Measurements from ENCODE around the gene TNFSF12. TPM values are rescaled to one million over a fixed set of nuclear protein-coding genes. Genes with fewer than 3 reads are reported as not detected.

TNFSF12 gene
- total RNA-seq, 2 experiments from 2014 or later, result 10.9 to 13.7 TPM

DNA sequence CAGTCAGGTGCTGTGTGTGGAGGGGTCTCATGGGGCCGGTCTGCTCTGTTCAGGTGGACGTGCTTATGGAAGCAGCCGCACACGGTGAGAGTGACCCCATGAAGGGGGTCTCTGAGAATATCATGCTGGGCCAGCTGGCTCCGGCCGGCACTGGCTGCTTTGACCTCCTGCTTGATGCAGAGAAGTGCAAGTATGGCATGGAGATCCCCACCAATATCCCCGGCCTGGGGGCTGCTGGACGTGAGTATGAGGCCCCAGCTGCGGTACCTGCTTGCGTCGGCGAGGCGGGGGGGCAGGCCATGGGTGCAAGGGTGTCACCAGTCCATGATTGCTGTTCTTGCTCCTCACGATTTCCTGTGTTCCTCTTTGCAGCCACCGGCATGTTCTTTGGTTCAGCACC lies 36.8 kb upstream of the TNFSF12 start:
- Mint-ChIP-seq H3K4me3 (no peak overlapping the region), H3K27ac (no peak overlapping the region), H3K4me1 (no peaks in the 10 kb centered on the region), H3K36me3 (ENCODE audit: low read depth) (peaks cover 69% of the 10 kb centered on the region), H3K27me3 (no peaks in the 10 kb centered on the region), H3K9me3 (ENCODE audit: low read depth) (no peaks in the 10 kb centered on the region)
- DNase-seq (no peak), ATAC-seq (no peak)
- intact Hi-C loops (cut with DNase I, micrococcal nuclease), result no loop called here
- CTCF ChIA-PET, result interaction anchor here (1.0 to 1.5 kb wide), 2 partner anchors 11 to 55 kb away, joined by 3 to 4 read pairs; no protein-coding TSS in a partner anchor
- POLR2A ChIA-PET, result no interaction called here

DNA sequence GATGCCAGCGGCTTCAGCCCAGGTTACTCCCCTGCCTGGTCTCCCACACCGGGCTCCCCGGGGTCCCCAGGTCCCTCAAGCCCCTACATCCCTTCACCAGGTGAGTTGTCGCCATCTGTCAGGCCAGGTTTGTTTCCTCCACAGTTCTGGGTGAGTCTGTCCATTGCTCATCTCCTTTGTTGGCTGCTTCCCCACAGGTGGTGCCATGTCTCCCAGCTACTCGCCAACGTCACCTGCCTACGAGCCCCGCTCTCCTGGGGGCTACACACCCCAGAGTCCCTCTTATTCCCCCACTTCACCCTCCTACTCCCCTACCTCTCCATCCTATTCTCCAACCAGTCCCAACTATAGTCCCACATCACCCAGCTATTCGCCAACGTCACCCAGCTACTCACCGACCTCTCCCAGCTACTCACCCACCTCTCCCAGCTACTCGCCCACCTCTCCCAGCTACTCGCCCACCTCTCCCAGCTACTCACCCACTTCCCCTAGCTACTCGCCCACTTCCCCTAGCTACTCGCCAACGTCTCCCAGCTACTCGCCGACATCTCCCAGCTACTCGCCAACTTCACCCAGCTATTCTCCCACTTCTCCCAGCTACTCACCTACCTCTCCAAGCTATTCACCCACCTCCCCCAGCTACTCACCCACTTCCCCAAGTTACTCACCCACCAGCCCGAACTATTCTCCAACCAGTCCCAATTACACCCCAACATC lies 35.9 kb upstream of the TNFSF12 start:
- Mint-ChIP-seq H3K9me3 (ENCODE audit: low read depth) (no peaks in the 10 kb centered on the region), H3K4me1 (no peaks in the 10 kb centered on the region), H3K27ac (no peak overlapping the region), H3K4me3 (no peak overlapping the region), H3K27me3 (no peaks in the 10 kb centered on the region), H3K36me3 (ENCODE audit: low read depth) (peaks cover 63% of the 10 kb centered on the region)
- POLR2A ChIA-PET, result interaction anchor here (0.5 to 1.5 kb wide), 5 partner anchors 58 to 294 kb away, joined by 3 to 7 read pairs (median 3); partner anchors contain the start of genes MPDU1 and SOX15
- no peak for ATAC-seq
- CTCF ChIA-PET, result interaction anchor here (0.5 to 4.4 kb wide), 13 partner anchors 8 to 242 kb away, joined by 3 to 70 read pairs (median 4); partner anchors contain the start of genes SENP3, TP53 and WRAP53
- intact Hi-C loops (cut with DNase I, micrococcal nuclease), result no loop called here
- no peak for DNase-seq

DNA sequence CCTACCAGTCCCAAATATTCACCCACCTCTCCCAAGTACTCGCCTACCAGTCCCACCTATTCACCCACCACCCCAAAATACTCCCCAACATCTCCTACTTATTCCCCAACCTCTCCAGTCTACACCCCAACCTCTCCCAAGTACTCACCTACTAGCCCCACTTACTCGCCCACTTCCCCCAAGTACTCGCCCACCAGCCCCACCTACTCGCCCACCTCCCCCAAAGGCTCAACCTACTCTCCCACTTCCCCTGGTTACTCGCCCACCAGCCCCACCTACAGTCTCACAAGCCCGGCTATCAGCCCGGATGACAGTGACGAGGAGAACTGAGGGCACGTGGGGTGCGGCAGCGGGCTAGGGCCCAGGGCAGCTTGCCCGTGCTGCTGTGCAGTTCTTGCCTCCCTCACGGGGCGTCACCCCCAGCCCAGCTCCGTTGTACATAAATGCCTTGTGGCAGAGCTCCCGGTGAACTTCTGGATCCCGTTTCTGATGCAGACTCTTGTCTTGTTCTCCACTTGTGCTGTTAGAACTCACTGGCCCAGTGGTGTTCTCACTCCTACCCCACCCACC lies 34.9 kb upstream of the TNFSF12 start:
- H3K9me3 Mint-ChIP-seq (ENCODE audit: low read depth), result no peaks in the 10 kb centered on the region
- H3K36me3 Mint-ChIP-seq (ENCODE audit: low read depth), result peaks cover 54% of the 10 kb centered on the region
- no peaks in the 10 kb centered on the region for H3K27me3 Mint-ChIP-seq
- intact Hi-C loops (cut with DNase I, micrococcal nuclease), result loop anchor here (1.0 to 2.0 kb wide), 2 partner anchors 47 to 75 kb away; partner anchors contain the start of gene SENP3 (in 2 of the 2)
- ATAC-seq (no peak), DNase-seq (no peak)
- no peaks in the 10 kb centered on the region for H3K4me1 Mint-ChIP-seq
- ChIA-PET POLR2A (interaction anchor here (1.5 kb wide), 1 partner anchor 75 kb away, joined by 4 read pairs; the partner anchor contains the start of gene SOX15), CTCF (interaction anchor here (0.7 to 4.4 kb wide), 21 partner anchors 8 to 243 kb away, joined by 3 to 70 read pairs (median 5); partner anchors contain the start of genes SENP3, TNFSF13, TP53 and WRAP53)
- H3K27ac Mint-ChIP-seq, result no peak overlapping the region
- H3K4me3 Mint-ChIP-seq, result no peak overlapping the region

DNA sequence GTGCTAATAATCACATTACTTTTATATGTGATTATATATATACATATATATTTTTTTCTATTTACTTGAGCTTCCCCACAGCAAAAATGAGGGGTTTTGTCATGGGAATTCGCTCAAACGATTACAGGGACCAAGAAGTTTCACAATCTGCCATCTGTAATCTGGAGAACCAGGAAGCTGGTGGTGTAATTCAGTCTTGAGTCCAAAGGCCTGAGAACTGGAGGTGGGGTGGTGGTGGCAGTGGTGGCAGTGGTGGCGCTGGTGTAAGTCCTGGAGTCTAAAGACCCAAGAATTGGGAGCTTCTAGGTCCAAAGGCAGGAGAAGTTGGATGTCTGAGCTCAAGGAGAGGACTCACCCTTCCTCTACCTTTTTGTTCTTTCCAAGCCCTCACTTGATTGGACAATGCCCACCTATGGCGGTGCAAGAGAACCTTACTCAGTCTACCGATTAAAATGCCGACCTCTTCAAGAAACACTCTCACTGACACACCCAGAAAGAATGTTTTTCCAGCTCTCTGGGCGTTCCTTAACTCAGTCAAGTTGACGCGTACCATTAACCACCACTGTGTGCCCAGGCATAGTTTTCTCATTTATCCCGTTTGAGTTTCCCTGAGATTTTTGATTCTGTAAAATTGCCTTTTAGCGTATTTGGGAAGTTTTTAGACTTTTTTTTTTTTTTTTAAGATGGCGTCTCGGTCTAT lies 32.8 kb upstream of the TNFSF12 start:
- H3K27me3 Mint-ChIP-seq, result no peaks in the 10 kb centered on the region
- ATAC-seq, result no peak
- DNase-seq, result no peak
- peaks cover 37% of the 10 kb centered on the region for H3K36me3 Mint-ChIP-seq (ENCODE audit: low read depth)
- no peak overlapping the region for H3K4me3 Mint-ChIP-seq
- H3K27ac Mint-ChIP-seq, result no peak overlapping the region
- no peaks in the 10 kb centered on the region for H3K9me3 Mint-ChIP-seq (ENCODE audit: low read depth)
- no peaks in the 10 kb centered on the region for H3K4me1 Mint-ChIP-seq
- POLR2A ChIA-PET, result interaction anchor here (0.7 kb wide), 1 partner anchor 11 kb away, joined by 3 read pairs; no protein-coding TSS in a partner anchor
- CTCF ChIA-PET, result interaction anchor here (0.6 to 4.4 kb wide), 7 partner anchors 9 to 172 kb away, joined by 4 to 70 read pairs (median 6); partner anchors contain the start of genes SENP3, TNFSF13, TP53 and WRAP53
- intact Hi-C loops (cut with DNase I, micrococcal nuclease), result loop anchor here in 1 of 2 experiments (2.0 kb wide), 1 partner anchor 73 kb away; no protein-coding TSS in a partner anchor

DNA sequence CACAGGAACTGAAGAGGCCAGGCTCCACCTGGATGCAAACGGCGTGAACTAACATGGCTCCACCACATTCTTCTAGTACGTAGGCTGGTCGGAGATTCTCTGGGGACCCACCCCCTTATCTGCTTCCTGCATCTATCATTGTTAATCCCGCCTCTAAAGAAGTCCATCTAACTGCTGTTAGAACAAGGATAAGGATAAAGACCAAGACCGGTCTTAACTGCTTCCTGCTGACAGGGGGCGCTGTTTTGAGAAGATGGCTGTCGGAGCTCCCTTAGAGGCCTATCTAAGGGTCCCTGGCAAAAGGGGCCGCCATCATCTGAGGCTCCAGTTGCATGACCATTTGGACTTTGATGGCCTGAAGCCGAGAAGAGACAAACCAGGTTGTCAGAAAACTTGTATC lies 25.8 kb upstream of the TNFSF12 start:
- Mint-ChIP-seq H3K36me3 (ENCODE audit: low read depth) (peaks cover 3% of the 10 kb centered on the region), H3K4me1 (no peaks in the 10 kb centered on the region), H3K27me3 (no peaks in the 10 kb centered on the region), H3K9me3 (ENCODE audit: low read depth) (peaks cover 5% of the 10 kb centered on the region), H3K27ac (no peak overlapping the region), H3K4me3 (no peak overlapping the region)
- intact Hi-C loops (cut with DNase I, micrococcal nuclease), result loop anchor here (1.0 to 5.0 kb wide), 4 partner anchors 38 to 164 kb away; partner anchors contain the start of genes SENP3 (in 2 of the 2), TP53 (in 1 of the 2) and WRAP53 (in 1 of the 2)
- ATAC-seq, result peak; percentile 81
- ChIA-PET CTCF (interaction anchor here (0.6 to 2.6 kb wide), 14 partner anchors 9 to 548 kb away, joined by 3 to 26 read pairs (median 4); partner anchors contain the start of genes SENP3 and TNFSF13), POLR2A (interaction anchor here (0.7 kb wide), 1 partner anchor 150 kb away, joined by 3 read pairs; no protein-coding TSS in a partner anchor)
- DNase-seq, result peak; percentile 67

DNA sequence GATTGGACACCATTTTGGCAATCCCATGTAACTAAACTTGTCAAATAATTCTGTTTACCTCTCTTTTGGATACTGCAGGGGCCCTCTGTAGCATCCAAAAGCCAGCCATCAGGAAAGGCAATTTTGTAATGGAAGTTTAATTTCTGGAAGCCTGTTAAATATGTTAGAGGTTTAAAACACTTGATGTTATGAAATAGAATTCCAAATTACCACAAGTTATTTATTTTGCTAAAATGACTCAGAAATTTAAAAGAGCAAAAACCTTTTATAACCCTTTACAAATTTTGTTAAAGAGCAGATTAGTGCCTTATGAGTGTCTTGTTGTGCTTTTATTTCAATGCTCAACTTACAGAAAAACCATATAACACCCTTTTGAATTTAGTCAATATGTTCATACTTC lies 20.0 kb upstream of the TNFSF12 start:
- POLR2A ChIA-PET, result no interaction called here
- H3K36me3 Mint-ChIP-seq (ENCODE audit: low read depth), result peaks cover 6% of the 10 kb centered on the region
- H3K4me3 Mint-ChIP-seq, result no peak overlapping the region
- ATAC-seq, result no peak
- peaks cover 9% of the 10 kb centered on the region for H3K9me3 Mint-ChIP-seq (ENCODE audit: low read depth)
- DNase-seq, result no peak
- no peak overlapping the region for H3K27ac Mint-ChIP-seq
- no peaks in the 10 kb centered on the region for H3K4me1 Mint-ChIP-seq
- CTCF ChIA-PET, result interaction anchor here (0.6 to 3.1 kb wide), 3 partner anchors 21 to 61 kb away, joined by 3 to 9 read pairs (median 3); no protein-coding TSS in a partner anchor
- H3K27me3 Mint-ChIP-seq, result no peaks in the 10 kb centered on the region
- intact Hi-C loops (cut with DNase I, micrococcal nuclease), result no loop called here

DNA sequence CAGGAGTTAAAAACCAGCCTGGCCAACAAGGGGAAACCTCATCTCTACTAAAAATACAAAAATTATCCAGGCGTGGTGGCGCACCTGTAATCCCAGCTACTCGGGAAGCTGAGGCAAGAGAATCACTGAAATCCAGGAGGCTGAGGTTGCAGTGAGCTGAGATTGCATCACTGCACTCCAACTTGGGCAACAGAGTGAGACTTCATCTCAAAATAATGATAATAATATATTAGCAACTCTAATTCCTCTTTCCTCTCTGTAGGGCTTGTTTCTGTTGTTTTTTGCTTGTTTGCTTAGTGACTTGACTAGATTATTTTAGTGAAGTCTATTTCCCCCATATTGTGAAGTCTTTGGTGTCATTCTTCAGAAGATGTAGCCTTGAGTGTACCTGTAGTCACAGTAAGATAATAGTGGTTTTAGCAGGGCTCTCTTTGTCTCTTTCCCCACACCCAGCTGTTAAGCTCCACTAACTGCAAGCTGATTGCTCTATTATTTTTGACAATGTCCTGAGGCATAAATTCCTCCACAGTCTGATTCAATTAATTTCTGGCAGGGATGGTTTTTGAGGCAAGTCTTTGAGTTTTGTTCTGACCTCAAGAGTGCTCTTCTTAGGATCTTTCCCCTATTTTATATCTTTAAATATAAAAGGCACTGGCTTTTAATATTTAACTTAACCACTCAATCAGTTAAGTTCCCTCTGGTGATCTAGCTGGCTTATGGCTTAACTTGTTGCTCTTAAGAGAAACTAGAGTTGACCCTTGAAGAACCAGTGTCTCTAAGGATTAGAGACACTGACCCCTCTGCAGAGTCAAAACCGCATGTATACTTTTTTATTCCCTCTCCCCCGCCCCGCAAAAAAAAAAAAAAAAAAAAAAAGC lies 18.6 kb upstream of the TNFSF12 start:
- Mint-ChIP-seq H3K4me3 (no peak overlapping the region), H3K9me3 (ENCODE audit: low read depth) (peaks cover 9% of the 10 kb centered on the region), H3K27me3 (no peaks in the 10 kb centered on the region), H3K4me1 (no peaks in the 10 kb centered on the region), H3K36me3 (ENCODE audit: low read depth) (peaks cover 6% of the 10 kb centered on the region), H3K27ac (no peak overlapping the region)
- DNase-seq, result no peak
- ChIA-PET CTCF (interaction anchor here (0.6 to 1.6 kb wide), 4 partner anchors 17 to 31 kb away, joined by 3 to 9 read pairs (median 4); partner anchors contain the start of gene TNFSF12), POLR2A (no interaction called here)
- no peak for ATAC-seq
- intact Hi-C loops (cut with DNase I, micrococcal nuclease), result no loop called here

DNA sequence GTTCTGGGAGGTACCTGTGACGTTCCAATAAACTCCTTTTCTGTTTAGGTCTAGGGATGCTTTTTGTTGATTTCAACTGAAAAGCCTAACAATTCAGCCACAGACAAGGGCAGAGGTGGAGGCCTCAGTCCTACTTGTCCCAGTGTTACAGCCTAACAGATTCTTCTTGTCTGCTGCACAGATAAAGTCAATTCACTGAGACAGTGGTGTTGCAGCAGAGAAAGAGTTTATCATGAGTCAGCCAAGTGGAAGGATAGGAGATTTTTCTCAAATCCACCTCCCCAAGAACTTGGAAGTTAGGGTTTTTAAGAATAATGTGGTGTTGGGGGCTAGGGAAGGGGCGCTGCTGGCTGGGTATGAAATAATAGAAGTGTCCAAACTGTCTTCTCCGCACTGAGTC lies 10.8 kb upstream of the TNFSF12 start:
- DNase-seq, result no peak
- CTCF ChIA-PET, result interaction anchor here (0.9 to 1.3 kb wide), 2 partner anchors 13 to 29 kb away, joined by 3 to 5 read pairs; no protein-coding TSS in a partner anchor
- Mint-ChIP-seq H3K27ac (no peak overlapping the region), H3K27me3 (no peaks in the 10 kb centered on the region), H3K36me3 (ENCODE audit: low read depth) (no peaks in the 10 kb centered on the region), H3K4me1 (no peaks in the 10 kb centered on the region), H3K4me3 (no peak overlapping the region), H3K9me3 (ENCODE audit: low read depth) (peaks cover 3% of the 10 kb centered on the region)
- POLR2A ChIA-PET, result no interaction called here
- ATAC-seq, result no peak
- intact Hi-C loops (cut with DNase I, micrococcal nuclease), result no loop called here

DNA sequence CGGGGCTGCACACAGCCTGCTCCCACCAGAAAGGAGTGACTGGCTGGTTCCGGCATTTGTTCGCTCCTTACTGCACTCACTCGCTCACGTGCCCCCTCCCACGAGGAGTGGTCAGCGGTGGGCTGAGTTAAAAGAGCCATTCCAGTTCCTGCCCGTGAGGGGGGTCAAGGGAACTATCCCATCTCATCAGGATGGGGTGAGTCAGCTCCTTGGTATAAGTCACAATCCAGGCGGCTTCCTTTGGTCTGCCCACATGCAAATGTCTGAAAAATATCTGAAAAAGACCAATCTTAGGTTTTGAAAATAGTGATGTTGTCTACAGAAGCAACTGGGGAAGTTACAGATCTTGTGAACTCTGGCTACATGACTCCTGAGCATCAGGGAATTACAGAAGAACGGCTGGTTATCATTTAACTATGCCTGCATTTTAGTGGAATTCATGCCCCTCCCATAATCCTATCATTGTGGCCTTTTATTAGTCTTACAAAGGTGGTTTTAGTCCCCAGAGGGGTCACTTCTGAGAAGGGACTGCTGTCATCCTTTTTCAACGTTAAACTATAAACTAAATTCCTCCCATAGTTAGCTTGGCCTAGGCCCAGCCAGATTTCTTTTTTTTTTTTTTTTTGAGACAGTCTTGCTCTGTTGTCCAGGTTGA lies 9.8 kb upstream of the TNFSF12 start:
- H3K27me3 Mint-ChIP-seq, result no peaks in the 10 kb centered on the region
- H3K9me3 Mint-ChIP-seq (ENCODE audit: low read depth), result peaks cover 3% of the 10 kb centered on the region
- H3K36me3 Mint-ChIP-seq (ENCODE audit: low read depth), result no peaks in the 10 kb centered on the region
- POLR2A ChIA-PET, result no interaction called here
- no peaks in the 10 kb centered on the region for H3K4me1 Mint-ChIP-seq
- intact Hi-C loops (cut with DNase I, micrococcal nuclease), result no loop called here
- ATAC-seq, result no peak
- H3K4me3 Mint-ChIP-seq, result no peak overlapping the region
- DNase-seq, result no peak
- CTCF ChIA-PET, result no interaction called here
- H3K27ac Mint-ChIP-seq, result no peak overlapping the region

DNA sequence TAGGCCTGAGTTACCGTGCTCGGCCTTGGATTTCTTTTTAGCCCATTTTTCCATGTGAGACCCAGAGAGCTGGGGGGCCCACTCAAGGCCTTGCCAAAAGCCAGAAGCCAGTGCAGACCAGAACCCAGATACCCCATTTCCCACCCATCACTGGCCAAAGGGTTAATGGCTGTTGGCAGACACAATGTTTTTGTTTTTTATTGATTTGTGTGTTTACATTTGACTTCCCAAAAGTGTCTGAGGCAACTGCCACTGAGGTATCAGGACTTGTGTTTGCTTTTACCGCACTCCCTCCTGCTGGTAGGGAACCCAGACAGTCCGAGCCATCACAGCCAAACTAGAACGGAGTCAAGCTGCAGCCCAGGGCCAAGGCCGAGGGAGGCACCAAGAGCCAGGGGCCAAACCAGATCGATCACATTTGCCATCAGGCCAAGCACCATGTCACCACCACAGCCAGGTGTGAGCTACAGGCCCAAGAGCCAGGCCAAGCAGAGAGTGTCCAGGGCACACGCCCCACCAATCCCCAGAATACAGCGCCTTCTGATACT lies 7.7 kb upstream of the TNFSF12 start:
- H3K4me3 Mint-ChIP-seq, result no peak overlapping the region
- no peaks in the 10 kb centered on the region for H3K36me3 Mint-ChIP-seq (ENCODE audit: low read depth)
- peaks cover 3% of the 10 kb centered on the region for H3K9me3 Mint-ChIP-seq (ENCODE audit: low read depth)
- ChIA-PET CTCF (interaction anchor here (1.0 to 1.6 kb wide), 2 partner anchors 11 to 18 kb away, joined by 3 to 4 read pairs; no protein-coding TSS in a partner anchor), POLR2A (no interaction called here)
- ATAC-seq, result no peak
- intact Hi-C loops (cut with DNase I, micrococcal nuclease), result no loop called here
- no peak for DNase-seq
- H3K27me3 Mint-ChIP-seq, result no peaks in the 10 kb centered on the region
- no peak overlapping the region for H3K27ac Mint-ChIP-seq
- no peaks in the 10 kb centered on the region for H3K4me1 Mint-ChIP-seq

Measured in activated CD4-positive, alpha-beta T cell treated with anti-CD3 and anti-CD28 coated beads for 36 hours (primary cell).